ENCODE data around the gene HOXC6. TPM values are rescaled to one million over a fixed set of nuclear protein-coding genes. Genes with fewer than 3 reads are reported as not detected.

The HOXC6 gene
- total RNA-seq, 1 donor from 2014 or later, result 1.4 TPM

DNA sequence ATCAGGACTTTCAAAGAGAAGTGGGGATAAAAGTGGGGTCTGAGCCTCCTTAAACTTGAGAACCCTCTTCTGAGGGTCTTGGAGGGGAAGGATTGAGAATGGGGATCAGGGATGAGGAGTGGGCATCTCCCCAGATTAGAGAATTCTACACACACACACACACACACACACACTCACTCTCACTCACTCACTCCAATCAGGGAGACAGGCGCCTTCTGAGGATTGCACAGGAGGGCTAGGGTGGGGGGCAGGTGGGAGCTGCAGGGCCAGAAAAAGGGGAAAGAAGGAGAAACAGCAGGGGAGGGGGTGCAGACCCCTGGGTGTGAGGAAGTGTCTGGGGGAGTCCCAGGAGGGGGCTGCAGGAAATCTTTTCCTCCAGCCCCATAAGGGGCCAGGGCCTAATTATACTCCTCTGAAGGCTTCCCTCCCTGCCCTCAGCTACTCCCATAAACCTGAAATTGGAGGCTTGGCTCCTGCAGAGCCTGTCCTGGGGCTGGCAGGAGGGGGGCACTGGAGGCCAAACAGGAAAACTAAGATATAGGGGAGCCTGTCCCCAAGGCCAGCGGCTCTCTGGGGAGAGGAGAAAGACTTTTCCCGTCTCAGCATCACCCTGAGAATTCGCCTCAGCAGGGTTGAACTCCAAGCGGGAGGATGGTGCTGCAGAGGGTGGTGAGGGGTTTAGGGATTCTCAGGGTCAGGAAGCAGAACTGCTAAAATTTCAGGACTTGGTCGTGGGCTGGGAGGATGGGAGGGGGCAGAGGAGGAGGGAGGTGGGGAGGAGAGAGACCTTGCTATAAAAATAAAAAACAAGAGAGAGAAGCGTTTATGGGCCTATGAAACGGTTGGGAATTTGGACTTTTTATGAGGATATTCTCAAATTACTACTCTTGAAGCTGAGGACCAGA is 26.7 kb upstream of the HOXC6 start:
- H3K27ac ChIP-seq, result no peak overlapping the region
- intact Hi-C loops (cut with DNase I), result no loop called here
- no peak for ATAC-seq
- H3K4me3 ChIP-seq, result no peak overlapping the region
- peaks cover 96% of the 10 kb centered on the region for H3K27me3 ChIP-seq
- DNase-seq, result no peak
- peaks cover 11% of the 10 kb centered on the region for H3K4me1 ChIP-seq
- TF ChIP-seq, protein P1, sequence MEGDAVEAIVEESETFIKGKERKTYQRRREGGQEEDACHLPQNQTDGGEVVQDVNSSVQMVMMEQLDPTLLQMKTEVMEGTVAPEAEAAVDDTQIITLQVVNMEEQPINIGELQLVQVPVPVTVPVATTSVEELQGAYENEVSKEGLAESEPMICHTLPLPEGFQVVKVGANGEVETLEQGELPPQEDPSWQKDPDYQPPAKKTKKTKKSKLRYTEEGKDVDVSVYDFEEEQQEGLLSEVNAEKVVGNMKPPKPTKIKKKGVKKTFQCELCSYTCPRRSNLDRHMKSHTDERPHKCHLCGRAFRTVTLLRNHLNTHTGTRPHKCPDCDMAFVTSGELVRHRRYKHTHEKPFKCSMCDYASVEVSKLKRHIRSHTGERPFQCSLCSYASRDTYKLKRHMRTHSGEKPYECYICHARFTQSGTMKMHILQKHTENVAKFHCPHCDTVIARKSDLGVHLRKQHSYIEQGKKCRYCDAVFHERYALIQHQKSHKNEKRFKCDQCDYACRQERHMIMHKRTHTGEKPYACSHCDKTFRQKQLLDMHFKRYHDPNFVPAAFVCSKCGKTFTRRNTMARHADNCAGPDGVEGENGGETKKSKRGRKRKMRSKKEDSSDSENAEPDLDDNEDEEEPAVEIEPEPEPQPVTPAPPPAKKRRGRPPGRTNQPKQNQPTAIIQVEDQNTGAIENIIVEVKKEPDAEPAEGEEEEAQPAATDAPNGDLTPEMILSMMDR (IDR thresholded peaks at IDR 0.05), result no peak
- no peaks in the 10 kb centered on the region for H3K36me3 ChIP-seq
- no peaks in the 10 kb centered on the region for H3K9me3 ChIP-seq

DNA sequence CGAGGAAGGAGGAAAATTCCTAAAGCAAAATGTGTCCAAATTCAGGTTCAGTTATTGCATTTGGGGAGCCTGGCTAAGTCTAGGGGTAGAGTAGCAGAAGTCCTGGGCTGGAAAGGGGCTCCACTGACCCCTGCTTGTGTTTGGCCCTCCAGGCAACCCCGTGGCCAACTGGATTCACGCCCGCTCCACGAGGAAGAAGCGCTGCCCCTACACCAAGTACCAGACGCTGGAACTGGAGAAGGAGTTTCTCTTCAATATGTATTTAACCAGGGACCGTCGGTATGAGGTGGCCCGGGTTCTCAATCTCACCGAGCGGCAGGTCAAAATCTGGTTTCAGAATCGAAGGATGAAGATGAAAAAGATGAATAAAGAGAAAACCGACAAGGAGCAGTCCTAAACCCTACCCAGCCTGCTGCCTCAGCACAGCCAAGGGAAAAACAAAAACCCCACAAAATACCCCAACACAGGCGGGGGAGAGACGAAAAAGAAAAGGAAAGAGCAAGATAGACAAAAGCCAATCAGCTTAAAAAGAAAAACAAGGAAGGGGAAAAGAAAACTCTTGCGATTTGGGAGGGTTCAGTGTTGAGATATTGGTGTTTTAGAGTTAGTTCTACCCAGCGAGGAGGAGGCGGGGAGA is 25.8 kb upstream of the HOXC6 start:
- Histone ChIP-seq H3K4me1 (peaks cover 13% of the 10 kb centered on the region), H3K36me3 (no peaks in the 10 kb centered on the region), H3K4me3 (no peak overlapping the region), H3K27me3 (peaks cover 96% of the 10 kb centered on the region), H3K27ac (no peak overlapping the region), H3K9me3 (no peaks in the 10 kb centered on the region)
- ATAC-seq (no peak), DNase-seq (no peak)
- intact Hi-C loops (cut with DNase I), result no loop called here
- TF ChIP-seq, protein P1 (IDR thresholded peaks at IDR 0.05), result no peak

DNA sequence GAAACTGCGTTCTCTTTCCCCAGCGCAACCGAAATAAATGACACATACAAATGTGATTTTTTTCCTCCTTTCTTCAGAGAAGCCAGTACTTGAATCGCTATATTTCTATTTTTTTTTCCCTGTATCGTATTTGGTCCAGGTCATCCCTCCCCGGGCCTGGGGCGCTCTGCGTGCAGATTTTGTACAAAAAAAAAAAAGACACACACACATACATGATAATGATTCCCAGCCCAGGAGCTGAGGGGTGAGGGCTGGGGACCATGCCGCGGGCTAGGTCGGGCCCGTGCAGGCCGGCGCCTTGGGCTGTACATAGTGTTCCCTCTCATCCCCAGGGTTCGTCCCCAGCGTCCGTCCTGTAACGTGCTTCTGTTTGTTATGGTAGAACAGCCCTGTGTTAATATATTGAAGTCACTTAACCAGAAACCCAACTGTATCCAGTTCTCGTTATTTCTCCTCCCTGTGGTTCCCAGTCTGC is 25.3 kb upstream of the HOXC6 start:
- Histone ChIP-seq H3K27ac (no peak overlapping the region), H3K36me3 (no peaks in the 10 kb centered on the region), H3K4me1 (peaks cover 13% of the 10 kb centered on the region), H3K4me3 (no peak overlapping the region), H3K9me3 (no peaks in the 10 kb centered on the region), H3K27me3 (peaks cover 96% of the 10 kb centered on the region)
- TF ChIP-seq, protein P1 (IDR thresholded peaks at IDR 0.05), result no peak
- ATAC-seq (no peak), DNase-seq (no peak)
- intact Hi-C loops (cut with DNase I), result no loop called here

- ATAC-seq (no peak), DNase-seq (no peak)
- TF ChIP-seq, protein P1 (IDR thresholded peaks at IDR 0.05), result no peak
- Histone ChIP-seq H3K9me3 (no peaks in the 10 kb centered on the region), H3K4me1 (peaks cover 13% of the 10 kb centered on the region), H3K36me3 (no peaks in the 10 kb centered on the region), H3K27ac (no peak overlapping the region), H3K4me3 (no peak overlapping the region), H3K27me3 (peaks cover 95% of the 10 kb centered on the region)
- intact Hi-C loops (cut with DNase I), result no loop called here
Measured at GRCh38 chr12:54003625-54004024, 24.6 kb upstream of the HOXC6 start.

GRCh38 chr12:54004063-54004840 is 24.0 kb upstream of the HOXC6 start:
- TF ChIP-seq, protein P1 (IDR thresholded peaks at IDR 0.05), result no peak
- H3K36me3 ChIP-seq, result no peaks in the 10 kb centered on the region
- H3K27ac ChIP-seq, result no peak overlapping the region
- intact Hi-C loops (cut with DNase I), result no loop called here
- peaks cover 15% of the 10 kb centered on the region for H3K4me1 ChIP-seq
- H3K27me3 ChIP-seq, result peaks cover 91% of the 10 kb centered on the region
- ATAC-seq (no peak), DNase-seq (no peak)
- no peaks in the 10 kb centered on the region for H3K9me3 ChIP-seq
- H3K4me3 ChIP-seq, result no peak overlapping the region

Data from upper lobe of right lung (tissue), 1 donor.